HG03565 (cell line): Measurements from ENCODE around the gene CFD.
"Not testable (repeated sequence)": the region's sequence is repeated elsewhere in the genome, so short reads cannot be mapped to it uniquely, and the experiment has no call there.

Experiments used
- ATAC-seq: cut with Tn5 transposase; IDR thresholded peaks from one replicate; pipeline ENCODE4 v1.9.1; 2021; ENCODE audit warnings: mild to moderate bottlenecking, moderate library complexity; ENCODE audit not compliant: unreplicated experiment

The CFD gene

DNA sequence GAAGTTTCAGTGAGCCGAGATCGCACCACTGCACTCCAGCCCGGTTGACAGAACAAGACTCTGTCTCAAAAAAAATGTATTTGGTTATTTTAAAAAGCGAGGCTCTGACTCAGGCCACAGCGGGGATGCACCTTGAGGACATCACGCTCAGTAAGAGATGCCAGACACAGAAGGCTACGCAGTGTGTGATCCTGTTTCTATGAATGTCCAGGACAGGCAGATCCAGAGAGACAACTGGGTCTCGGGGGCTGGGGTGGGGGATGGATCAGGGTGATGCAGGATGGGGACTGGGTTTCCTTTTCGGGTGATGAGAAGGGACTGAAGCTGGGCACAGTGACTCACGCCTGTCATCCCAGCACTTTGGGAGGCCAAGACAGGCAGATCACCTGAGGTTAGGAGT is 28.1 kb downstream of the CFD start:
- ATAC-seq = no peak

DNA sequence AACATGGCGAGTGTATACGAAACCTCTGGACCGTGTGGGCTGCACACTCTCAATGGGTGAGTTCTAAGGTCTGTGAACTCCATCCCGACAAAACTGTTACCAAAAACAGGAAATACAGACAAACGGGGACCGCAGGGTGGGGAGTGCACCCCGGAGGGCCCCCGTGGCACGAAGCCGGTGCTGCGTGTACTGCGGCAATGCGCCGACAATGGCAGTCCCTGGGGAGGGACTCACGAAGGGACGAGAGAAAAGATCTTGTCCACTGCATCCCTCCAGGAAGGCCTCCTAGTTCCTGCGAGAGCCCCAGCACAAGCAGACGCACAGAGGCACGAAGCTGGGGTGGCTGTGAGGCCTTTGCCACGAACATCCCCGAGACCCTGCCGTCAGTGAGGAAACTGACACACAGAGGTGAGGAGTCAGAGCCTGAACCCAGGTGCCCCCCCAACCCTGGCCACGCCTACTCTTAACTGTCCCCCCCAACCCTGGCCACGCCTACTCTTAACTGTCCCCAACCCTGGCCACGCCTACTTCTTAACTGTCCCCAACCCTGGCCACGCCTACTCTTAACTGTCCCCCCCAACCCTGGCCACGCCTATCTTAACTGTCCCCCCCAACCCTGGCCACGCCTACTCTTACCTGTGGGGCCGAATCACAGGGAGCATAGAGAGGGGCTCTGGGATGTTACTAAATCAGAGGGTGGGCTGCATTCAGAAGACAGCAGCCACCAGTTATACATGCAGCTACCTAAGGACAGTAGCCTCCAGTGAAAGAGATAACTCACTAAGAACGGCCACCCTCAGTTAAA is 29.3 kb downstream of the CFD start:
- no peak for ATAC-seq

DNA sequence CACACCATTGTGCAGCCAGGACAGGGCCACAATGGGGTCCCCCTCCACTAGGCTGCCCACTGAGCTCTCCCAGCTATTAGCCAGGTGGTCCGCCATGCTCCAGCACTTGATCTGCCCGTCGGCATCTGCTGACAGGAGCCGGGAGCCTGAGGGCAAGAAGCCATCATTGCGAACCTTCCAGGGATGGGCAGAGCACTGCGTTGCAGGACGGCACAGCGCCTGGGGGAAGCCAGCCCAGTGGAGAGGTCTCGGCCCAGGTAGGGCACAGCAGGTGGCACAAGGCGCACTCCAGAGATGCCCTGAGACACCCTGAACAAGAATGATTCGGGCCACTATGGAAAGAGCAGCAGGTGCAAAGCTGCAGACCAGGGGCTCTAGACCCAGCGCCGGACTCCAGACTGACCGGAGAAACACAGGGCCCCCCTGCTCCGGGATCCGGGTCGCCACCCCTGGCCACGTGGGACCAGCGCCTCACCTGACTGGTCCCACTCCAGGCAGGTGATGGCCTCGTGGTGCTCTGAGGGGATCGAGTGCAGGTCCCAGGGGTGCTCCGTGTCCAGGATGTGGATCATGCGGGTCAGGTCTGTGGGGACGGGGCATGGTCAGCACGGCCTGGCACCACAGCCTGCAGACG is 30.3 kb downstream of the CFD start:
- no peak for ATAC-seq

DNA sequence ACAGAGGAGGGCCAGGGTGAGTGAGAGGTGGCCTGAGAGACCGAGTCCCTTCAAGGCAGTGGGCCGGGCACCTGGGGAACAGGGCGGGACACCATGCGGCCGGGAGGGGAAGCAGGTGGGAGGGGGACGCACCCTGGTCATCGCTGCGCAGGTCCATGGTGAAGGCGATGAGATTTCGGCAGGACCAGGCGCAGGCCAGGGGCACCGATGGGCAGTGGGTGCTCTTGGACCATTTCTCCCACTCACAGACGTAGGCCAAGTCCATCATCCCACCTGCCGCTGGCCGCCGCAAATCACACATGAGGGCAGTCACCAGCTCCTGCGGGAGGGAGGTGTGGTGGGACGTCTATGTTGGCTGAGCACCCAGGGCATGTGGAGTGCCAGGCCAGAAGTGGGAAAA is 31.4 kb downstream of the CFD start:
- no peak for ATAC-seq

DNA sequence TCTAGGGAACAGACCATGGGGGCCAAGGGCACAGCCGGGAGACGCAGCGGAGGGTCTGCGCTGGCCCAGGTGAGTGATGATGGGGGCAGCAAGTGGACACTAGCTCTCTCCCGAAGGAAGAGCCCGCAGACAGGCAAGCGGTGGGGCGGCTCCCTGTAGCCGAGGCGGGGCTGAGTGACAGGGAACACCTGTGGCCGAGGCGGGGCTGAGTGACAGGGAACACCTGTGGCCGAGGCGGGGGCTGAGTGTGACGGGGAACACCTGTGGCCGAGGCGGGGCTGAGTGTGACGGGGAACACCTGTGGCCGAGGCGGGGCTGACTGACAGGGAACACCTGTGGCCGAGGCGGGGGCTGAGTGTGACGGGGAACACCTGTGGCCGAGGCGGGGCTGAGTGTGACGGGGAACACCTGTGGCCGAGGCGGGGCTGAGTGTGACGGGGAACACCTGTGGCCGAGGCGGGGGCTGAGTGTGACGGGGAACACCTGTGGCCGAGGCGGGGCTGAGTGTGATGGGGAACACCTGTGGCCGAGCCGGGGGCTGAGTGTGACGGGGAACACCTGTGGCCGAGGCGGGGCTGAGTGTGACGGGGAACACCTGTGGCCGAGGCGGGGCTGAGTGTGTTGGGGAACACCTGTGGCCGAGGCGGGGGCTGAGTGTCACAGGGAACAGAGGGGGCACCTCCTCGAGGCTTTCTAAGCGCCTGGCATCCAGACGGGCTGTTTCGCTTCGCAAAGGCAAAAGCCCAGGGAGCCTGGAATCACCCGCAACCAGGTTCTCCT is 32.1 kb downstream of the CFD start:
- ATAC-seq = not testable (repeated sequence)

DNA sequence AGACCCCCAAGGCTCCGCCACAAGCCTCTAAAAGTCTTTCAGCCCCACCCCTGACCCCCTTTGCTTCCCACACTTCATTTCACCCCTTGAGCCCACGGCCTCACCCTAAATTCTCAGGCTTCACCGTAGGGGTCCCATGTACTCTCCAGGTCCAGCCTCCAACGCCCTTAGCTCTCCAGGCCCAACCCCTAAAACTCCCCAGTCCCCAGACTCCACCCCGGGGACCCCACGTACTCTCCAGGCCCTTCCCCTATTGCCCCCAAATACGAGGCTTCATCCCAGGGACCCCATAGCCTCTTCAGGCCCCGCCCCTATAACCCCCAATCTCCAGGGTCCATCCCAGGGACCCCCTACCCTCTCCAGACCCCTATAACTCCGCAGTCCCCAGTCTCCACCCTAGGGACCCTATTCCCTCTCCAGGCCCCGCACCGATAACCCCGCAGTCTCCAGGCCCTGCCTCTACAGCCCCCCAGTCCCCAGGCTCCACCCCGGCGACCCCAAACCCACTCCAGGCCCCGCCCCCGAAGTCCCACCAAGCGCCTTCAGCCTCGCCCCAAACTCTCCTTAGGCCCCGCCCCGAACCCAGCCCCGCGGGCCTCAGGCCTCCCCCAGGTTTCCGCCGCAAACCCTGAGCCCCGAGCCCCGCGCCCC is 32.9 kb downstream of the CFD start:
- ATAC-seq = no peak

DNA sequence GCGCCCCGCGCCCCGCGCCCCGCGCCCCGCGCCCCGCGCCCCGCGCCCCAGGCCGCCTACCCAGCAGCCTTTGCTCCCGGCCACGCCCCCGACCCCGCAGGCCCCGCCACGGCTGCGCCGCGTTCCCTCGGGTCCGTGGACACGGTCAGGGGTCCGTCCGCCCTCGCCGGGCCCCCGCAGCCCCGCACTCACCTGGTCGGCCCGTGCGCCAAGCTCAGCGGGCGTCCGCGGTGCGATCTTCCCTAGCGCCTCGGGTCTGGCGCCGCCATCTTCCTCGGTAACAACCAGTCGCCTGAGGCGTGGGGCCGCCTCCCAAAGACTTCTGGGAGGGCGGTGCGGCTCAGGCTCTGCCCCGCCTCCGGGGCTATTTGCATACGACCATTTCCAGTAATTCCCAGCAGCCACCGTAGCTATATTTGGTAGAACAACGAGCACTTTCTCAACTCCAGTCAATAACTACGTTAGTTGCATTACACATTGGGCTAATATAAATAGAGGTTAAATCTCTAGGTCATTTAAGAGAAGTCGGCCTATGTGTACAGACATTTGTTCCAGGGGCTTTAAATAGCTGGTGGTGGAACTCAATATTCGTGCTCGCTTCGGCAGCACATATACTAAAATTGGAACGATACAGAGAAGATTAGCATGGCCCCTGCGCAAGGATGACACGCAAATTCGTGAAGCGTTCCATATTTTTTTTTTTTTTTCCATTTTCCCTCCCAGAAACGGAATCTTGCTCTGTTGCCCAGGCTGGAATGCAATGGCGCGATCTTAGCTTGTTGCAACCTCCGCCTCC is 33.6 kb downstream of the CFD start, which contains the start of the genes MED16 and RNU6-9:
TSS of gene MED16 (minus strand) at position 294 of the 796 bp plus-strand sequence. CDS start 2,056 bp downstream, outside the sequence.
TSS of gene RNU6-9 (plus strand) at position 591 of the 796 bp plus-strand sequence.
- peak; percentile 88 for ATAC-seq

DNA sequence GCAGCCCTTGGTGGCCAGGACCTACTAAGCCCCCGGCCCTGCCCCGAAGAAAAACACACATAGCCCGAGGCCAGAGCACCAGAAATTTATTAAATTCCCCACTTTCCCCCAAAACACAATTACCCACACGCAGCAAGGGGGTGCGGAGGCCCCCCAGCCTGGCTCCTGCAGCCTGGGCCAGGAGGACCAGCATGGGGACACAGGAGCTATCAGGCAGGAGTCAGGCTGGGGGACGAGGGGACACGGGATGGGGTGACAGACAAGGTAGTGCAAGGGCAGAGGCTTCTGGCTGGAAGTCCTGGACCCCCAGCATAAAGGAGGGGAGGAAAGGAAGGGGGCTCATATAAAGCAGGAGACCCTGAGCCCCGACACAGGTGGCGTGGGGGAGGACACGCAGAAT is 37.0 kb downstream of the CFD start:
- no peak for ATAC-seq

DNA sequence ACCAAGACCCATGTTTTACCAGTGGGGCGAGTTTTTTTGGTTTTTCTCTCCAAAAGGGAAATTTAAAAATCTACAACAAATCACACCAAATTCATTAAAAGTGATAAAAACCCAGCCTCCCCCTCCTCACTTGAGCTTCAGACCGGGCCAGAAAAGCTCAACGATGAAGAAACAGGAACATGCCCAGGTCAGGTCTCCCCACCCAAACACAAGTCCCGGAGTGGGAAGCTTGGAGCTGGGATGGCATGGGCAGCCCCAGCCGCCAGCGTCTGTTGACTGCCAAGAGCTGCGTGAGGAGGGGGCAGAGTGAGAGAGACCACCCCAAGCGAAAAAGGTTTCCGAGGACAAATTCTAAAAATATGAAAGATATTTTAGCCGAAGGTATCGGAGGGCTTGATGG is 37.5 kb downstream of the CFD start:
- no peak for ATAC-seq

DNA sequence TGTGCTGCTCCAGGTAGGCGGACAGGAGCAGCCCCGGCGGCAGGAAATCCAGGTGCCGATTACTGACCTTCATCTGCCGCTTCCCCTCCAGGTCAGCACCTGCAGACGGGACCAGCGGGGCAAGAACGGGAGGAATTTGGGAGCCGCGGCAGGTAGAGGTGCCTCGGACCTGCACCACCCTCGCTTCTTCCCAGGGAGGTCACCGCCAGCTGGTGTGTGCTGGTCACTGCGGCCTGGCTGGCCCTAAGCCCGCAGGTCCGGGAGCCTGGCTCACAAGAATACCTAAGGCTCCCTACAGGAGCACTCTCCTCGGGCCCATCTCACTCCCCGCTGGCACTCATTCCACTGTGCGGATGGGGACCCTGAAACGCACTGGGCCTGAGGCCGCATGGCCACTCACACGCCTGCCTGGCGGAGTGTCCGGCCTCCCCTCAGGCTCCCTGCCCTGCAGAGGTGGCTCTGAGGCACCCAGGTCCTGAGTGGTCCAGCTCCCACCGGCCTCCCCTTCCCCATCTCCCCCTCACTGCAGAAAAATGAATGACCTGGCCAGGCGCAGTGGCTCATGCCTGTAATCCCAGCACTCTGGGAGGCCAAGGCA is 38.1 kb downstream of the CFD start:
- ATAC-seq = no peak

DNA sequence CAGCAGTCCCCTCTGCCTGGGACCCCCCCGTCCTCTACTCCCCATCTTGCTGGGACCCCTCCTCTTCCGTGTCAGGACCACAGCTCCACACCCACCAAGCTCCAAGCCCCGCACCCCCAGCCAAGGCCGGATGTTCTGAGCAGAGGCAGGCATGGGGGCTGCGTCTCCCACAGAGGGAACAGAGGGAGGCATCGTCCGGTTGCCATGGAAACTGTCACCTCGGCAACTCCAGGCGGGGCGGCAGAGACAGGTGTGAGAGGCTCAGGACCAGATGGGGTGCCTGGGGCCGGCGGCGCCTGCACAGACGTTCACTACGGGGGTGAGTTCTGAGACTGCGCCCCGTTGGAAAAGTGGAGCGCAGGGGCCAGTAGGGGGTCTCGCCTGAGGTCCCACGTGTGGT is 39.2 kb downstream of the CFD start:
- no peak for ATAC-seq

DNA sequence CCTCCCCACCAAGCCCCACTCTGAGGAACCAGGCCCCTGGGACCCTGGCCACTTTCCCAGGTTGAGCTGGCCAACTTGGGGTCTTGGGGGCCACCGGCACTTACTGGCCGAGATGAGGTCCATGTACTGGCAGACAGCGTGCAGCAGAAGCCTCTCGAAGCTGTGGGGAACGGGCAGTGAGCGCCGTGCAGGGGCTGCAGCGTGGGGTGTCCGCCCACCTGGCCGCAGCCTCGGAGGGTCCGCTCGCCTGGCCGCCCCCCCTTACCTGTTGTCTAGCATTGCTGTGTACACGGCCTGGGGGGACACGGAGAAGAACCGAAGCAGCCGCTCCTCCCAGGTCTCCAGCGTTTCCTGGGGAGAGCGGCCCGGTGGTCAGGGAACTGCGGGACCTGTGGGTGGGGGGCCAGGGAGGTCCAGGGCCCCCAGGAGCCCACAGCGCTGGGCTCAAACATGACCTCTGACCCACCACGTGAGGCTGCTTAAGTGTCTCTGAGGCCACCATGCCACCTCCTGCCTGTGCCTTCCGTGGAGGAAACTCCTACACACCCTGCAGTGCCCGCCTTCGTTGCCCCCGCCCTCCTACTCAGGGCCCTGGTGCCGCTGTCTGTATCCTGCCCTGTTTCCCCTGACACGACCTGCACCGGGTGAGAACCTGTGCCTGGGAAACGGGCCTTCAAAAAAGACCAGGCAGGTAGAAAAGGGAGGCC is 40.0 kb downstream of the CFD start:
- ATAC-seq = no peak

DNA sequence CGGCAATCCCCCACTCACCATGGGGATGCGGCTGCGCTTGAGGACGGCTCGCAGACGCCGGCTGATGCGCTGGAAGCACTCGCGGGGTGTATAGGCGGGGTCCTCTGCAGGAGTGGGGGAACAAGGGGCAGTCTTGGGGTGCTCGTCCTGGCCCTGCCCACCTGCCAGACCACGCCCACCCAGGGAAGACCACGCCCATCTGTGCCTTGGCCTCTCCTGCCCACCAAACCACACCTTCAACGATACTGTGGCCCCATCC is 40.5 kb downstream of the CFD start:
- no peak for ATAC-seq

DNA sequence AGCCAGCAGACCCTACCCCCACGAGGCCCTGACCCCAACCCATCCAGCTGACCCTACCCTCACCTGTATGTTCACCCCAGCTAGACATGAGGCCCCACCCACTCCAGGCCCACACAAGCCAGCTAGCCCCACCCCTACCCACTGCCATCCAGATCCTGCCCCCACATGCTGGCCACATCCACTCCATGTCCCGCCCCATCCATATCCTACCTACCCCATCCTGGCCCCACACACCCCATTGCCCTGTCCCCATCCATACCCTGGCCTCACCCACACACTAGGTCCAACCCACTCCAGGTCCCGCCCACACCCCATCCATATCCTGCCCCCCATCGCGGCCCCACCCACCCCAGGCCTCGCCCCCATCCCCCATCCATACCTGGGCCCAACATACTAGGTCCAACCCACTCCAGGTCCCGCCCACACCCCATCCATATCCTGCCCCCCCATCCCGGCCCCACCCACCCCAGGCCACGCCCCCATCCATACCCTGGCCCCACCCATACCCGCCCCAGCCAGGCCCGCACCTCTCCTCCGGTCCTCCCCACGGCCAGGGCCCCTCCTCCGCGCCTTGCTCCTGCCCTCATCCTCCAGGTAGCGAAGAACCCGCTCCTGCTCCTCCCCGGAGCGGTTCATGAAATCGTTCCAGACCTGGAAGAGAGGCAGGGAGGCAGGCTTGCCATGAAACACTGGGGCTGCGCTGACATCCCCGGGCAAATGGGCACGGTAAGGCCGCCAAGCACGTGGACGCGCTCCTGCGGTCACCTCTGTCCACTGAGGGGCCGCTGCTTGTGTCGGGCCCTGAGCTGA is 41.0 kb downstream of the CFD start:
- ATAC-seq = no peak

DNA sequence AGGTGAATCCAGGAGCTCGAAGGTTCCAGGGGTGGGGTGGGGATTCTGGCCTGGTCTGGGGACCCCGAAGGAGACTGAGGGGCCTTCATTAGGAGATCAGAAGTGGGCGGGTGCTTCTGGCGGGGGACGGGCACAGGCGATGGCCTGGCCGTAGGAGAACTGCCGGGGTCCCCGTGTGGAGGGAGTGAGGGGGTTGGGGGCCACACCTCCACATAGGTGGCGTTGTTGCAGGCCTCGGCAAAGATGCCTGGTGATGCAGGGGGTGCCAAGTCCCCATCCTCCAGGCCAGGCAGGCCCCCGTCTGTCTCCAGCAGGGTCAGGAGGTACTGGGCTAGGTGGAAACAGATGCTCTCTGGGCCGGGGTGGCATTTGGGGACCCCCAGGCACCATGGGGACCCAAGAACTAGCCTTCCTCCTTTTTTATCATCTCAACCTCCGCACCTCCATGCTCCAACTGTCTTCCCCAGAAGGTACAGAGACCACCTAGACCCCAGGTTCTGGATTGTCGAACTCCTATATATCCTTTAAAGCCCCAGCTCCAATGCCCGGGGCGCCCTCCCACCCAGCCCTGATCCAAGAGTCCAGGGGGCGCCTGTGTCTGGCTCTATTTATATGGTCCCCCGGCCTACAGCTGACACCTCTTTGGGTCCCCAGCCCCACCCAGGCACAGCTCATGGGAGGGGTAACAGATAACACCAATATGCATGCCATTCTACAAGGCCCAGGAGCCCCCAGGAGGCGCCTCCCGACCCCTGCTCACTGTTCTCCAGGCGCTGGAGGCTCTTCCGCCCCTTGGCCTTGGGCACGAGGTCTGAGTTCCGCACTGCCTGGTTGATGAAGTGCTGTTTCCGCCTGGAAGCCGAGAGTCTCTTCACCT is 42.0 kb downstream of the CFD start:
- ATAC-seq = no peak

DNA sequence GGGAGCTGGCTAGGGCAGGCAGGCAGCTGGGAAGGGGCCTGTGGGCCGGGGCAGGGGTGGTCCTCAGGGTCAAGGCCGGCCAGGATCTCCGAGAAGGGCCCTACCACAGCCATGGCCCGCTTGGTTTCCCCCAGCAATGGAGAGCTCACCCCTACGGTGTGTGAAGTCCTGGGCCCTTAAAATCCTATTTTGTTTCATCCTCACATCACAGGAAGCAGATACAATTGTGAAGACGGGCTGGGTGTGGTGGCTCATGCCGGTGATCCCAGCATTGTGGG is 42.6 kb downstream of the CFD start:
- no peak for ATAC-seq

DNA sequence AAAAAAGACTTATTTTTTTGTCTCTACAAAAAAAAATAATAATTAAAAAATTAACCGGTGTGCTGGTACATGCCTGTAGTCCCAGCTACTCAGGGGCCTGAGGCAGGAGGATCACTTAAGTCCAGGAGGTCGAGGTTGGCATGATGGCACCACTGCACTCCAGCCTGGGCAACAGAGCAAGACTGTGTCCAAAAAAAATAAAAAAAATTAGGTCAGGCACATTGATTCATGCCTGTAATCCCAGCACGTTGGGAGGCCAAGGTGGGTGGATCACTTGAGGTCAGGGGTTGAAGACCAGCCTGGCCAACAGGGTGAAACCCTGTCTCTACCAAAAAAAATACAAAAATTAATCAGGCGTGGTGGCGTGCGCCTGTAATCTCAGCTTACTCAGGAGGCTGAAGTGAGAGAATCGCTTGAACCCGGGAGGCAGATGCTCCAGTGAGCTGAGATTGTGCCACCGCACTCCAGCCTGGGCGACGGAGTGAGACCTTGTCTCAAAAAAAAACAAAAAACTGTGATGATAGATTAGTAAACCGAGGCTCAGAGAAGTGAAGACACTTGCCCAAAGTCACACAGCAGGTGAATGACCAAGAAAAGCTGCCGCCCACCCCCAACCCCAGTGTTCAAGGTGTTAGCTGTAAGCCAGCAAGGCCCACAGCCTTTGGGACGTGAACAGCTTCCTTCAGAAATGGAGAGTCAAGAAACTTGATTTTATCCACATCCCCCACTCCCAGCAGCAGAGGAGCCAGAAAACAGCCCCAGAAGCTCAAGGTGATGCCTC is 43.2 kb downstream of the CFD start:
- ATAC-seq = no peak
